ENCODE results near the gene SLIRP. TPM values are rescaled to one million over a fixed set of nuclear protein-coding genes. Genes with fewer than 3 reads are reported as not detected.
A peak's percentile ranks its signal among the peaks of the same experiment; 100 is the strongest.

The SLIRP gene
- total RNA-seq, 1 donor from 2014 or later = 58.0 TPM

DNA sequence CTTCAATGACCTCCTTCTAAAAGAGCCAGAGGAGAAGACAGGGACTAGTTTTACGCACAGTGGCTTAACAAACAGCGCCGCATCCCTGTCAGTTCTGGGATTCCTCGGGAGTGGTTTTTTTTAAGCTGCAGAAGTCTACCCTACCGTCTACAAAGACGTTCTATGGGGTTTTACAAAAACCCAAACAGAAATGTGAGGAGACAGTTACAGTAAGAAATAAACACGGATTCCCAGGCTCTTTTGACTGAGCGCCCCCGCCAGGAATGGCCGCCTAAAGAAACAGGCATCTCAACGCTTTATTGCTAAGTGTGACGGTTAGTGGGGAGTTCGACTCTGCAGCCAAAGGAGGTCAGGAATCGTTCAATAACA lies 564 bp upstream of the SLIRP start:
- H3K36me3 ChIP-seq = peaks cover 52% of the 10 kb centered on the region
- TF ChIP-seq, protein P1, sequence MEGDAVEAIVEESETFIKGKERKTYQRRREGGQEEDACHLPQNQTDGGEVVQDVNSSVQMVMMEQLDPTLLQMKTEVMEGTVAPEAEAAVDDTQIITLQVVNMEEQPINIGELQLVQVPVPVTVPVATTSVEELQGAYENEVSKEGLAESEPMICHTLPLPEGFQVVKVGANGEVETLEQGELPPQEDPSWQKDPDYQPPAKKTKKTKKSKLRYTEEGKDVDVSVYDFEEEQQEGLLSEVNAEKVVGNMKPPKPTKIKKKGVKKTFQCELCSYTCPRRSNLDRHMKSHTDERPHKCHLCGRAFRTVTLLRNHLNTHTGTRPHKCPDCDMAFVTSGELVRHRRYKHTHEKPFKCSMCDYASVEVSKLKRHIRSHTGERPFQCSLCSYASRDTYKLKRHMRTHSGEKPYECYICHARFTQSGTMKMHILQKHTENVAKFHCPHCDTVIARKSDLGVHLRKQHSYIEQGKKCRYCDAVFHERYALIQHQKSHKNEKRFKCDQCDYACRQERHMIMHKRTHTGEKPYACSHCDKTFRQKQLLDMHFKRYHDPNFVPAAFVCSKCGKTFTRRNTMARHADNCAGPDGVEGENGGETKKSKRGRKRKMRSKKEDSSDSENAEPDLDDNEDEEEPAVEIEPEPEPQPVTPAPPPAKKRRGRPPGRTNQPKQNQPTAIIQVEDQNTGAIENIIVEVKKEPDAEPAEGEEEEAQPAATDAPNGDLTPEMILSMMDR (IDR thresholded peaks at IDR 0.05) = peak; percentile 20

DNA sequence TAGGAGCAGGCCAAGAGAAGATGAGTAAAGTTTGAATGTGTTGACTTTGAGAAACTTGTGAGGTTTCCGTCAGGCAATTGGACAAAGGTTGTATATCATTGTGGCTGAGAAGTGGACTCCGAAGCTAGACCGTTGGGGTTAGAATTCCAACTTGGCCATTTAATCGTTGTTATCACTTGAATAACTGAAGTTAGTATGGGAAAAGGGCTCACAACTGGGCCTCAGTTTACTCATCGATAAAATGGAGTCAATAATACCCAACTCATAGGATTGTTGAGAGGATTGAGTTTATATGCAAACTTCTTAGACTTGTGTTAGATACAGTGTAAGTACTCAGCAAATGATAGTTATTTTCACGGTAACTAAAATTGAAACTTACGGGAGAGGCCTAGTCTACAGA lies 846 bp downstream of the SLIRP start:
- TF ChIP-seq, protein P1 (IDR thresholded peaks at IDR 0.05) = no peak
- DNase-seq = no peak
- Histone ChIP-seq H3K9me3 (no peaks in the 10 kb centered on the region), H3K36me3 (peaks cover 52% of the 10 kb centered on the region), H3K27me3 (ENCODE audit: low read depth) (no peaks in the 10 kb centered on the region), H3K4me1 (peaks cover 31% of the 10 kb centered on the region), H3K27ac (no peak overlapping the region), H3K4me3 (peak overlapping the region; percentile 96)
- no peak for ATAC-seq
- intact Hi-C loops (cut with DNase I) = no loop called here

More for the DNA sequence above, 564 bp upstream of the SLIRP start:
- H3K9me3 ChIP-seq = no peaks in the 10 kb centered on the region
- no peaks in the 10 kb centered on the region for H3K27me3 ChIP-seq (ENCODE audit: low read depth)
- peaks cover 31% of the 10 kb centered on the region for H3K4me1 ChIP-seq
- DNase-seq (no peak), ATAC-seq (peak; percentile 41 to 54)
- intact Hi-C loops (cut with DNase I) = no loop called here
- peak overlapping the region; percentile 96 for H3K4me3 ChIP-seq
- peak overlapping the region; percentile 78 for H3K27ac ChIP-seq

DNA sequence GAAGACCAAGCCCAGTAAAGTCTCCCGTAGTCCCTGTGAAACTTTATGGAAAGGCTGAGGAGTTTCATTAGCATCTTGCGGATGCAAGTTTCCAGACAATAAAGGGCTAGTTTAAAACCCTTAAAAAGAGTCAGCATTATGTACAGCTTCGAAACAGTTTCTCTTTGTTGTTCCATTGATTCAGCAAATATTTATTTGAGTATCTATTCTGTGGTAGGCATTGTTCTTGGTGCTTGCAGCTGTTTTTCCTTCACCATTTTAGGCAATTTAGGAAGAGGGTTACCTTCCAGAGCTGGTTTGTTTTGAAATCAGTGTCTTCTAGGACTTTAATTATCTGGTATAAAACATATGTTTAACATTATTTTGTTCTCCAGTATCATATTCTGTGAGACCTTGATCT lies 1.5 kb downstream of the SLIRP start:
- intact Hi-C loops (cut with DNase I) = no loop called here
- TF ChIP-seq, protein P1 (IDR thresholded peaks at IDR 0.05) = no peak
- ATAC-seq = no peak
- Histone ChIP-seq H3K4me1 (peaks cover 31% of the 10 kb centered on the region), H3K4me3 (peak overlapping the region; percentile 96), H3K9me3 (no peaks in the 10 kb centered on the region), H3K27ac (no peak overlapping the region), H3K36me3 (peaks cover 52% of the 10 kb centered on the region), H3K27me3 (ENCODE audit: low read depth) (no peaks in the 10 kb centered on the region)
- DNase-seq = no peak

DNA sequence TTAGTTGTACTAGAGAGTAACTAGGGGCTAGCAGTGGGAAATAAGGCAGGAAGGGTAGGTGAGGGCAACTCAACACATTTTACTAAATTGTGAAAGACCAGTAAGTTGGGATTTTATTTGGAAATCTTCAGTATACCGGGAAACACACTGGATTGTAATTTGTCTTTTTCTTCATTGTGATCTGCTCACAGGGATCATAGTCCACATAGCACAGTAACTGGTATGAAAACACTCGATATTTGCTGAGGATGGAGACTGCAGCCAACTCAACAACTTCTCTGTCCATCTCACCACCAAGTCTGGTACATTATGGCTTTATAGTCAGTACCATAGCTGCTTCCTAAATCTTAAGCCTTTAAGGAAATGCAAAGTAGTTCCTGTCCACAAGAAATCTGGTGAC lies 2.5 kb downstream of the SLIRP start:
- Histone ChIP-seq H3K36me3 (peaks cover 55% of the 10 kb centered on the region), H3K9me3 (no peaks in the 10 kb centered on the region), H3K27me3 (ENCODE audit: low read depth) (no peaks in the 10 kb centered on the region), H3K27ac (no peak overlapping the region), H3K4me1 (peaks cover 31% of the 10 kb centered on the region), H3K4me3 (no peak overlapping the region)
- no peak for ATAC-seq
- intact Hi-C loops (cut with DNase I) = no loop called here
- TF ChIP-seq, protein P1 (IDR thresholded peaks at IDR 0.05) = no peak
- no peak for DNase-seq

DNA sequence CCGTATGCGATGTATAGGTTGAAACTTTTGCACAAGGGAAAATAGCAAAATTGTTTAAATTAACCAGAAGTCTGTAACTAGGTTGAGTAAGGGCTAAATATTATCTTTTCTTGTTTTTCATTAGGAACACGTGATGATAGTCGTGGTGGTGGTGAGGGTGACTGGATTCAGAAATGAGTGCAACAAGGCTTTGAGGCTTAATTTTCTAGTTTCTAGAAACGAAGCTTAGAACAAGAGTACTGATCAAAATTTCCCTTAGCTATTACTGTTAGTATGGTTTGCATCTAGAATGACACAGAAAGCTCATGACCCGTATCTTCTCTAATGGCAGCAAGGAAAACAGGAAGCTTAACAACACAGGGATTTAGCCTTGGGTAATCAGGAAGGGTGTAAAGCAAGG lies 7.0 kb downstream of the SLIRP start:
- Histone ChIP-seq H3K4me1 (peaks cover 3% of the 10 kb centered on the region), H3K9me3 (no peaks in the 10 kb centered on the region), H3K4me3 (no peak overlapping the region), H3K36me3 (peaks cover 100% of the 10 kb centered on the region), H3K27me3 (ENCODE audit: low read depth) (no peaks in the 10 kb centered on the region), H3K27ac (no peak overlapping the region)
- ATAC-seq (no peak), DNase-seq (no peak)
- TF ChIP-seq, protein P1 (IDR thresholded peaks at IDR 0.05) = no peak
- intact Hi-C loops (cut with DNase I) = no loop called here

All from lower lobe of right lung (tissue), 2 donors.